Vagina (tissue), 2 donors: ENCODE data around the gene SPDYC.

Experiments
- POLR2A ChIP-seq, 2 donors: fragments of 450-650 bp; IDR thresholded peaks; one replicate each; pipeline ENCODE4 v1.6.1; 2017; ENCODE audit warnings: antibody characterized with exemption in 2 of 2, mild to moderate bottlenecking in 2 of 2, moderate library complexity in 2 of 2
- TF ChIP-seq, protein P1 (sequence below), 3 experiments: fragments of 450-650 bp in 2 of 3; fragments of 200-600 bp in 1 of 3; sonication (generic) in 1 of 3; IDR thresholded peaks; one replicate each; pipeline ENCODE4 v1.5.1; 2017 to 2019; ENCODE audit warnings: antibody characterized with exemption in 3 of 3, mild to moderate bottlenecking in 2 of 3, moderate library complexity in 2 of 3

DNA sequence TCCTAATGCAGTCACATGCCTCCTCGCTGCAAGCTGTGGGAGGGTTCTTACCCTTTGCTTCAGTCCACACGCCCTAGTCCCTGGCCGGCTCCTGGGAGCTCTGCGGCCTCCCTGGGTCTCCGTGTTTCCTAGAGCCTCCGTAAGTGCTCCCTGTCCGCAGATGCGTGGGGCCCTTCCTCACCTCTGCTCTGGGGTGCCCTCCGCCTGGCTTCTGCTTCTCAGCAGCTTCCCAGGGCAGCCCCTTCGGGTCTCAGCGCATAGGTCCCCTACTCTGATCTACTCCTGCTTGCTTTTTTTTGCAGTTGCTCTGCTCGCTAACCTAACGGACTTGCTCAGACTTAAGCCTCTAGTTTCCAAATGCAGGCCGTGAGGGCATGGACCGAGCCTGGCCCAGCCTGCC lies 34.1 kb downstream of the SPDYC start:
- TF ChIP-seq POLR2A (IDR thresholded peaks at IDR 0.05) = no peak
- TF ChIP-seq, protein P1, sequence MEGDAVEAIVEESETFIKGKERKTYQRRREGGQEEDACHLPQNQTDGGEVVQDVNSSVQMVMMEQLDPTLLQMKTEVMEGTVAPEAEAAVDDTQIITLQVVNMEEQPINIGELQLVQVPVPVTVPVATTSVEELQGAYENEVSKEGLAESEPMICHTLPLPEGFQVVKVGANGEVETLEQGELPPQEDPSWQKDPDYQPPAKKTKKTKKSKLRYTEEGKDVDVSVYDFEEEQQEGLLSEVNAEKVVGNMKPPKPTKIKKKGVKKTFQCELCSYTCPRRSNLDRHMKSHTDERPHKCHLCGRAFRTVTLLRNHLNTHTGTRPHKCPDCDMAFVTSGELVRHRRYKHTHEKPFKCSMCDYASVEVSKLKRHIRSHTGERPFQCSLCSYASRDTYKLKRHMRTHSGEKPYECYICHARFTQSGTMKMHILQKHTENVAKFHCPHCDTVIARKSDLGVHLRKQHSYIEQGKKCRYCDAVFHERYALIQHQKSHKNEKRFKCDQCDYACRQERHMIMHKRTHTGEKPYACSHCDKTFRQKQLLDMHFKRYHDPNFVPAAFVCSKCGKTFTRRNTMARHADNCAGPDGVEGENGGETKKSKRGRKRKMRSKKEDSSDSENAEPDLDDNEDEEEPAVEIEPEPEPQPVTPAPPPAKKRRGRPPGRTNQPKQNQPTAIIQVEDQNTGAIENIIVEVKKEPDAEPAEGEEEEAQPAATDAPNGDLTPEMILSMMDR (IDR thresholded peaks at IDR 0.05) = no peak
